Measurements from ENCODE around the gene FMN1. TPM values are rescaled to one million over a fixed set of nuclear protein-coding genes. Genes with fewer than 3 reads are reported as not detected.

FMN1 gene
- total RNA-seq, 1 experiment from 2014 or later, result 3.9 TPM

DNA sequence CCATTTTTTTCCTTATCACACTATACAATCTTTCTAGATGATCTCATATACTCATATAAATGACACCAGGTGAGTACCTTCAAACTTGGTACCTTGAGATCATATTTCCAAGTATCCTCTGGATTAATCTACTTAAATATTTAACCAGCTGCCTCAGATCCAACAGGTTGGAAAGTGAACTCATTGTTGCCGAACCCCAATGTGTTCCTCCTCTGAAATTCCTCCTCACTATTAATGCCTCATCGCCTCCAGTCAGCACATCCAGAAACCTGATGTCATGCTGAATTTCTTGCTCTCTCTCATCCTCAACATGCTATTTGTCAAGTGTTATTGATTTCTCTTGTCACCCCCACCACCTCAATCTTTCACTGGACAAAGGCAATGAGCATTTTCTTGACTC is 221.8 kb downstream of the FMN1 start:
- H3K36me3 ChIP-seq (ENCODE audit: control insufficient read depth, insufficient read depth, low read length), result no peaks in the 10 kb centered on the region
- in situ Hi-C loops (cut with HindIII; ENCODE audit: low pct_unique_long_range_greater_than_20kb, low sequenced_read_pairs), result no loop called here
- ATAC-seq, result no peak
- H3K9me3 ChIP-seq (ENCODE audit: control insufficient read depth, insufficient read depth, low read depth, low read length), result no peaks in the 10 kb centered on the region
- intact Hi-C loops (cut with micrococcal nuclease; ENCODE audit: unreplicated experiment), result loop anchor here (10.0 kb wide), 1 partner anchor 62 kb away; no protein-coding TSS in a partner anchor
- CTCF ChIA-PET, result no interaction called here
- H3K4me3 ChIP-seq (ENCODE audit: low read depth in 2 of 2, low read length in 2 of 2), result no peak overlapping the region
- DNase-seq (ENCODE audit: low read depth, low spot score), result no peak
- no TSS peak for BruUV-seq (replicated peaks)
- H3K4me1 ChIP-seq (ENCODE audit: control insufficient read depth, insufficient read depth, low read length), result no peaks in the 10 kb centered on the region
- TF ChIP-seq SIN3A (IDR thresholded peaks at IDR 0.05; ENCODE audit: borderline replicate concordance, insufficient read depth, low read depth, low read length) (no peak), POLR2AphosphoS5 (IDR thresholded peaks at IDR 0.05; ENCODE audit: low read depth, low read length) (no peak)
- TF ChIP-seq, protein P1, sequence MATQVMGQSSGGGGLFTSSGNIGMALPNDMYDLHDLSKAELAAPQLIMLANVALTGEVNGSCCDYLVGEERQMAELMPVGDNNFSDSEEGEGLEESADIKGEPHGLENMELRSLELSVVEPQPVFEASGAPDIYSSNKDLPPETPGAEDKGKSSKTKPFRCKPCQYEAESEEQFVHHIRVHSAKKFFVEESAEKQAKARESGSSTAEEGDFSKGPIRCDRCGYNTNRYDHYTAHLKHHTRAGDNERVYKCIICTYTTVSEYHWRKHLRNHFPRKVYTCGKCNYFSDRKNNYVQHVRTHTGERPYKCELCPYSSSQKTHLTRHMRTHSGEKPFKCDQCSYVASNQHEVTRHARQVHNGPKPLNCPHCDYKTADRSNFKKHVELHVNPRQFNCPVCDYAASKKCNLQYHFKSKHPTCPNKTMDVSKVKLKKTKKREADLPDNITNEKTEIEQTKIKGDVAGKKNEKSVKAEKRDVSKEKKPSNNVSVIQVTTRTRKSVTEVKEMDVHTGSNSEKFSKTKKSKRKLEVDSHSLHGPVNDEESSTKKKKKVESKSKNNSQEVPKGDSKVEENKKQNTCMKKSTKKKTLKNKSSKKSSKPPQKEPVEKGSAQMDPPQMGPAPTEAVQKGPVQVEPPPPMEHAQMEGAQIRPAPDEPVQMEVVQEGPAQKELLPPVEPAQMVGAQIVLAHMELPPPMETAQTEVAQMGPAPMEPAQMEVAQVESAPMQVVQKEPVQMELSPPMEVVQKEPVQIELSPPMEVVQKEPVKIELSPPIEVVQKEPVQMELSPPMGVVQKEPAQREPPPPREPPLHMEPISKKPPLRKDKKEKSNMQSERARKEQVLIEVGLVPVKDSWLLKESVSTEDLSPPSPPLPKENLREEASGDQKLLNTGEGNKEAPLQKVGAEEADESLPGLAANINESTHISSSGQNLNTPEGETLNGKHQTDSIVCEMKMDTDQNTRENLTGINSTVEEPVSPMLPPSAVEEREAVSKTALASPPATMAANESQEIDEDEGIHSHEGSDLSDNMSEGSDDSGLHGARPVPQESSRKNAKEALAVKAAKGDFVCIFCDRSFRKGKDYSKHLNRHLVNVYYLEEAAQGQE (IDR thresholded peaks at IDR 0.05; ENCODE audit: insufficient read depth in 1 of 2, low read depth in 2 of 2, low read length in 1 of 2), result no peak
- TF ChIP-seq, protein P2, sequence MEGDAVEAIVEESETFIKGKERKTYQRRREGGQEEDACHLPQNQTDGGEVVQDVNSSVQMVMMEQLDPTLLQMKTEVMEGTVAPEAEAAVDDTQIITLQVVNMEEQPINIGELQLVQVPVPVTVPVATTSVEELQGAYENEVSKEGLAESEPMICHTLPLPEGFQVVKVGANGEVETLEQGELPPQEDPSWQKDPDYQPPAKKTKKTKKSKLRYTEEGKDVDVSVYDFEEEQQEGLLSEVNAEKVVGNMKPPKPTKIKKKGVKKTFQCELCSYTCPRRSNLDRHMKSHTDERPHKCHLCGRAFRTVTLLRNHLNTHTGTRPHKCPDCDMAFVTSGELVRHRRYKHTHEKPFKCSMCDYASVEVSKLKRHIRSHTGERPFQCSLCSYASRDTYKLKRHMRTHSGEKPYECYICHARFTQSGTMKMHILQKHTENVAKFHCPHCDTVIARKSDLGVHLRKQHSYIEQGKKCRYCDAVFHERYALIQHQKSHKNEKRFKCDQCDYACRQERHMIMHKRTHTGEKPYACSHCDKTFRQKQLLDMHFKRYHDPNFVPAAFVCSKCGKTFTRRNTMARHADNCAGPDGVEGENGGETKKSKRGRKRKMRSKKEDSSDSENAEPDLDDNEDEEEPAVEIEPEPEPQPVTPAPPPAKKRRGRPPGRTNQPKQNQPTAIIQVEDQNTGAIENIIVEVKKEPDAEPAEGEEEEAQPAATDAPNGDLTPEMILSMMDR (IDR thresholded peaks at IDR 0.05), result no peak
- H3K27ac ChIP-seq (ENCODE audit: low read length), result no peak overlapping the region
- POLR2A ChIA-PET, result no interaction called here
- no peaks in the 10 kb centered on the region; the same call in 1 of the 2 replicates for H3K27me3 ChIP-seq (ENCODE audit: control insufficient read depth, insufficient read depth, low read length)

DNA sequence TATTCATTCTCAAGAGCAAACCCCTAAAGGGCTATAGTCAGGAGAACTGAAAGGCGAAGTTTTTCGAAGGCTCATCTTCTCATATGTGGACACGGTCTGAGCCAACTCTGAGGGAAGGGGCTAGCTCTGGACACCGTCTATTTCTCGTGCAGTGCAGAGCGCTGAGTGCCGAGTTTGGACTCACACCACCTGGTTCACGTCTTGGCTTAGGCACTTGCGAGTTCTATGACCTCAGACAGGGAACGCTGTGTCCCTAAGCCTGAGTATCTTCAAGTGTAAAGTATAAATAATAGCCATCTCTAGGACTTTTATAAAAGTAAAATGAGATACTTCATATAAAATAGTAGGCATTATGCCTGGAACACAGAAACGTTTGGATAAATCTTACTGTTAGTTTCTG is 223.7 kb downstream of the FMN1 start:
- ChIA-PET CTCF (no interaction called here), POLR2A (no interaction called here)
- ATAC-seq (no peak), DNase-seq (ENCODE audit: low read depth, low spot score) (no peak)
- TF ChIP-seq, protein P1 (IDR thresholded peaks at IDR 0.05; ENCODE audit: insufficient read depth in 1 of 2, low read depth in 2 of 2, low read length in 1 of 2), result no peak
- TF ChIP-seq TCF7L2 (IDR thresholded peaks at IDR 0.05; ENCODE audit: low read depth, low read length), result no peak
- no peak for TF ChIP-seq POLR2AphosphoS5 (IDR thresholded peaks at IDR 0.05; ENCODE audit: low read depth, low read length)
- TF ChIP-seq SIN3A (IDR thresholded peaks at IDR 0.05; ENCODE audit: borderline replicate concordance, insufficient read depth, low read depth, low read length), result no peak
- TF ChIP-seq, protein P2 (IDR thresholded peaks at IDR 0.05), result no peak
- Histone ChIP-seq H3K4me1 (ENCODE audit: control insufficient read depth, insufficient read depth, low read length) (no peaks in the 10 kb centered on the region), H3K9me3 (ENCODE audit: control insufficient read depth, insufficient read depth, low read depth, low read length) (no peaks in the 10 kb centered on the region), H3K4me3 (ENCODE audit: low read depth in 2 of 2, low read length in 2 of 2) (no peak overlapping the region), H3K36me3 (ENCODE audit: control insufficient read depth, insufficient read depth, low read length) (no peaks in the 10 kb centered on the region), H3K27ac (ENCODE audit: low read length) (no peak overlapping the region), H3K27me3 (ENCODE audit: control insufficient read depth, insufficient read depth, low read length) (no peaks in the 10 kb centered on the region; the same call in 1 of the 2 replicates)
- BruUV-seq (replicated peaks), result no TSS peak
- in situ Hi-C loops (cut with HindIII; ENCODE audit: low pct_unique_long_range_greater_than_20kb, low sequenced_read_pairs), result no loop called here
- intact Hi-C loops (cut with micrococcal nuclease; ENCODE audit: unreplicated experiment), result loop anchor here (10.0 kb wide), 1 partner anchor 64 kb away; no protein-coding TSS in a partner anchor
